Hindlimb muscle (tissue), 1 donor: ENCODE data around the gene TUBGCP3. TPM values are rescaled to one million over a fixed set of nuclear protein-coding genes. Genes with fewer than 3 reads are reported as not detected.
A peak's percentile ranks its signal among the peaks of the same experiment; 100 is the strongest.

Source experiments
- DNase-seq: peaks from one replicate; pipeline ENCODE4 v3.0.0-alpha.2; 2013
- polyA plus RNA-seq: library from polyadenylated mRNA; unstranded; fragments of 120-200 nt; gene quantifications from one replicate; pipeline ENCODE4 v1.2.1, GENCODE V29; 2013; ENCODE audit not compliant: insufficient read length

The TUBGCP3 gene
- polyA plus RNA-seq, 1 donor = 19.1 TPM

- DNase-seq = peak; percentile 33
Measured at GRCh38 chr13:112616586-112617362, 28.8 kb upstream of the TUBGCP3 start.

GRCh38 chr13:112615391-112615790 lies 27.4 kb upstream of the TUBGCP3 start:
- DNase-seq = no peak

- DNase-seq = no peak
Measured at GRCh38 chr13:112614835-112615234, 26.9 kb upstream of the TUBGCP3 start.

- DNase-seq = no peak
Measured at GRCh38 chr13:112608212-112608611, 20.3 kb upstream of the TUBGCP3 start.

- peak; percentile 91 for DNase-seq
Measured at GRCh38 chr13:112606109-112607001, 18.4 kb upstream of the TUBGCP3 start.

- DNase-seq = no peak
Measured at GRCh38 chr13:112605531-112605990, 17.6 kb upstream of the TUBGCP3 start.

- no peak for DNase-seq
Measured at GRCh38 chr13:112603641-112604225, 15.8 kb upstream of the TUBGCP3 start.

- DNase-seq = no peak
Measured at GRCh38 chr13:112602189-112602588, 14.2 kb upstream of the TUBGCP3 start.

- DNase-seq = no peak
Measured at GRCh38 chr13:112601371-112601770, 13.4 kb upstream of the TUBGCP3 start.

- DNase-seq = no peak
Measured at GRCh38 chr13:112596235-112596634, 8.3 kb upstream of the TUBGCP3 start.

GRCh38 chr13:112592647-112593046 lies 4.7 kb upstream of the TUBGCP3 start:
- no peak for DNase-seq

- DNase-seq = no peak
Measured at GRCh38 chr13:112592181-112592580, 4.2 kb upstream of the TUBGCP3 start.

GRCh38 chr13:112588490-112589297 lies 741 bp upstream of the TUBGCP3 start:
- no peak for DNase-seq

GRCh38 chr13:112587212-112587763 lies 665 bp downstream of the TUBGCP3 start:
- DNase-seq = peak; percentile 84

- DNase-seq = no peak
Measured at GRCh38 chr13:112586334-112586960, 1.5 kb downstream of the TUBGCP3 start.

- DNase-seq = no peak
Measured at GRCh38 chr13:112583592-112584277, 4.2 kb downstream of the TUBGCP3 start.

GRCh38 chr13:112582263-112582662 lies 5.7 kb downstream of the TUBGCP3 start:
- DNase-seq = no peak

GRCh38 chr13:112580912-112581311 lies 7.0 kb downstream of the TUBGCP3 start:
- DNase-seq = no peak

GRCh38 chr13:112580211-112580610 lies 7.7 kb downstream of the TUBGCP3 start:
- DNase-seq = no peak

GRCh38 chr13:112579310-112579843 lies 8.6 kb downstream of the TUBGCP3 start:
- no peak for DNase-seq
